HG02571 (cell line): ENCODE measurements around the gene SEC61B.
"Not testable (repeated sequence)": the region's sequence is repeated elsewhere in the genome, so short reads cannot be mapped to it uniquely, and the experiment has no call there.

Experiments
- ATAC-seq: cut with Tn5 transposase; IDR thresholded peaks from one replicate; pipeline ENCODE4 v1.9.1; 2021; ENCODE audit warnings: mild to moderate bottlenecking, moderate library complexity; ENCODE audit not compliant: unreplicated experiment

The SEC61B gene

GRCh38 chr9:99235926-99236634, 14.0 kb downstream of the SEC61B start:
- peak; percentile 93 for ATAC-seq

DNA sequence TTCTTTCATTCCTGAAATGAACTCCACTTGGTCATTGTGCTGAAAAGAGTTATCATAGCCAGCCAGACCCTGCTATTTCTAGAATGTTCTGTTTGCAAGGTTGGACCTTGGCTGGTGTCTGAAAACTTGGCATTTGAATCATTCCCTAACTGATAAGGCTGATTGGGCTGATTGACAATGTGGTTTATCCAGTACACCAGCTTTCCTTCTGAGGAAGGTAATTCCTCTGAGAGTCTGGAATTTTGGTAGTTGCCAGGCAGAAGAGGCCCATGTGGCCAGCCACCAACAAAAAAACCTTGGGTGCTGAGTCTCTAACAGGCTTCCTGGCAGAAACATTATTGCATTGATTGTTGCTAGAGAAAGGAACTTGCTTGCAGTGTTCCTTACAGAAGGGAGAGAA, 15.3 kb downstream of the SEC61B start:
- ATAC-seq: no peak

DNA sequence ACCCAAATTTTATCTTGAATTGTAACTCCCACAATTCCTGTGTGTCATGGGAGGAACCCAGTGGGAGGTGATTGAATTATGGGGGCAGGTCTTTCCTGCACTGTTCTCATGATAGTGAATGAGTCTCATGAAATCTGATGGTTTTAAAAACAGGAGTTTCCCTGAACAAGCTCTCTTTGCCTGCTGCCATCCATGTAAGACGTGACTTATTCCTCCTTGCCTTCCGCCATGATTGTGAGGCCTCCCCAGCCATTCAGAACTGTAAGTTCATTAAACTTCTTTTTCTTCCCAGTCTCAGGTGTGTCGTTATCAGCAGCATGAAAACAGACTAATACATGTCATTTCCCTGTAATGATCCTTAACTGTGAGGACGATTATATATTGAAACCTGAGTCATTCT, 15.8 kb downstream of the SEC61B start:
- not testable (repeated sequence) for ATAC-seq

DNA sequence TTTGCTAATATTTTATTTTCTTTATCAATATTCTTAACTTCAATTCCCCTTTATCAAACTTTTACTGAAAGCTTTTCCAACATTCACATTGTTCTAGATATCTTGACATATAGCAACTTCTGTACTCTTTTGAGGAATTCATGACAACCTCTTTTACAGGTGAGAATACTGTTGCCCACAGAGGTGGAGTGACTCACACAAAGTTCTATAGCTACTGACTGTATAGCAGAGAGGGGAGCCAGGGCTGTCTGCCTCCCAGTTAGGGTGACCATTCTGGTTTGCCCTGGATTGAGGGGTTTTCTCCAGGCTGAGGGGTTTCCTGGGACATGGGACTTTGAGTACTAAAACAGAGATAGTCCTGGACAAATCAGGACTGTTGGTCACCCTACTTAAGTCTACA, 16.2 kb downstream of the SEC61B start:
- ATAC-seq: no peak

GRCh38 chr9:99239341-99240060, 17.4 kb downstream of the SEC61B start:
- ATAC-seq: no peak

- no peak for ATAC-seq
Measured at GRCh38 chr9:99241106-99241505, 19.0 kb downstream of the SEC61B start.

DNA sequence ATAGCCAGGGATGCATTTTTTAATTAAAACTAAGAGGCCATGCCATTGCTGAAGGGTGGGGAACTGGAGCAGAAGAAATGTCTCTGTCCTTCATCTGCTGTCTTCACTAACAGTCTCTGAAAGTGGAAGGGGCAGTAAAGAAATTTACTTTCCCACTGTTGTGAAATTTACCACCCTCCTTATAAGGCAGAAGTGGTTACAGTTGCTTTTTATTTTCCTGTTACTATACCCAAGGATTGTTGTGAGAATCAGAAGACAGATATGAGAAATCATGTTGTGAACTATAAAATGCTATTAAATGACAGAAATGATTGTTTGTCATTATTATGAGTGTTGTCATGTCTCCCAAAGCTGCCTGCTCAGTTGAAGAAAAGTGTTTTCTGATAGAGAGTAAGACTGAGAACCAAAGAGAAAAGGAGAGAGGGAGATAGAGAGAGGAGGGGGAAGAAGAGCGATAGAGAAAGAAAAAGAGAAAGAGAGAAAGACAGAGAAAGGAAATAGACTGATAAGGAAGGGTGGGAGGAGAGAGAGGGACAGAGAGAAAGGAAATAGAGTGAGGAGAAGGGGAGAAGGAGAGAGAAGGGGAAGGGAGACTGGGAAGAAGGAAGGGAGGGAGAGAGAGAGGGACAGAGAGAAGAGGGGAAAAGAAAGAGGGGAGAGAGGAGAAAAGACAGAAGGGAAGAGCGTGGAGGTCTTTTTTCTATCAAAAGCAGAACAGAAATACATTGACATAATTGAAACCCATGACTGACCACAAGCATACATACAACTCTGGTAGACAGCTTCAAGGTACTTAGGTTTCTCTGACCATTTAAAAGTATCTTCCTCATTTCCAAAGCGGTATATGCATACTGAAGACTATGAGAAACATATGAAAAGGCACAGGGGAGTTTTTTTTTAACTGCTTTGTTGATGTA, 22.5 kb downstream of the SEC61B start:
- peak; percentile 84 for ATAC-seq

GRCh38 chr9:99249619-99250018, 27.5 kb downstream of the SEC61B start:
- ATAC-seq: no peak

- ATAC-seq: no peak
Measured at GRCh38 chr9:99251157-99251556, 29.1 kb downstream of the SEC61B start.

- peak; percentile 39 for ATAC-seq
Measured at GRCh38 chr9:99253134-99253533, 31.1 kb downstream of the SEC61B start.

GRCh38 chr9:99253772-99254431, 31.8 kb downstream of the SEC61B start:
- ATAC-seq: peak; percentile 83

DNA sequence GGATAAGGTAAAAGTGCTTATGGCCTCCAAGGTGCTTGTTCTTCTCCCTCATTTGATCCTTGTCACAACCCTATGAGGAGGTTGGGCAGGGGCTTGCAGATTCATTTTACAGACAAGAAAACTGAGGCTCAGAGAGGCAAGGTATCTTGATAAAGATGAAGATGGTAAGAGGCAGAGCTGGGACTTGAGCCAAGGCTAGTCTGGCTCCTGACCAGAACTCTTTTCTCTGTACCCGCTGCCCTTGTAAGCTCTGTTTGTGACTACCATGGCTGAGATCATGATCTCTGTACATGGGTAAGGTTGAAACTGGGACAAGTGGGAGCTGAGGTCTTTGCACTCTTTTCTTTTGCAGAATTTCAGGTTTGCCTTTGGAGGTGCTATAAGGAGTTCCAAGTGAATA, 33.6 kb downstream of the SEC61B start:
- no peak for ATAC-seq

DNA sequence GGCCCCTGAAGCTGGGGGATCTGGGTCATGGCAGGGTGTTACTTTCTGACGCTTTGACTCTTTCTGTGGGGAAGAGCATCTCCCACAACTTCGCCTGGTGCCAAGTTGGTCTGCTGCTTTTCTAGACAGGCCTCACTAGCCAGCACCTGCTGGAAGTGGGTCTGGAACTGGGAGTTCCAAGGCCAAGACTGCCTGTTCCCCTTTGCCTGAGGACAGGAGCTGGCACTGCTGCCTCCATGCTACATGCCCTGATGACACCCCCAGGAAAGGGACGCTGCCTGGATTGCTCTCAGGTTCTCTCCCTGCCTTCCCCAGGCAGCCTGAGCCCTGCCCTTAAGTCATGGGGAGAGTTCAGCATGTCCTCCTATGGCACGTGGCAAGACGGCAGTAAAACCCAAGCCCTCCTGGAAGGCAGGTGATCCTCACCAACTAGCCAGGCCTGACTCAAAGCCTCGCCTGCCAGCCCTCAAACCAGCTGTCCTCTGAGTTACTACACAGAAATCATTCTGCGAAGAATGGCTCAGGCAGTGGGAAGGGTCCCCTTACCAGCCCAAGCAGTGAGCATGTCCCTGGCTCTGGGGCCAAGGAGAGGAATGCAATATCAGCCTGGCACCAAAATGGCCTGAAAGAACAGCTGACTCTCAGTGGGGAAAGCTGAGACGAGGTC, 35.8 kb downstream of the SEC61B start:
- no peak for ATAC-seq

- ATAC-seq: peak; percentile 46
Measured at GRCh38 chr9:99259231-99259918, 37.3 kb downstream of the SEC61B start.

GRCh38 chr9:99261923-99262322, 39.8 kb downstream of the SEC61B start:
- no peak for ATAC-seq

GRCh38 chr9:99262949-99263418, 40.9 kb downstream of the SEC61B start:
- no peak for ATAC-seq

DNA sequence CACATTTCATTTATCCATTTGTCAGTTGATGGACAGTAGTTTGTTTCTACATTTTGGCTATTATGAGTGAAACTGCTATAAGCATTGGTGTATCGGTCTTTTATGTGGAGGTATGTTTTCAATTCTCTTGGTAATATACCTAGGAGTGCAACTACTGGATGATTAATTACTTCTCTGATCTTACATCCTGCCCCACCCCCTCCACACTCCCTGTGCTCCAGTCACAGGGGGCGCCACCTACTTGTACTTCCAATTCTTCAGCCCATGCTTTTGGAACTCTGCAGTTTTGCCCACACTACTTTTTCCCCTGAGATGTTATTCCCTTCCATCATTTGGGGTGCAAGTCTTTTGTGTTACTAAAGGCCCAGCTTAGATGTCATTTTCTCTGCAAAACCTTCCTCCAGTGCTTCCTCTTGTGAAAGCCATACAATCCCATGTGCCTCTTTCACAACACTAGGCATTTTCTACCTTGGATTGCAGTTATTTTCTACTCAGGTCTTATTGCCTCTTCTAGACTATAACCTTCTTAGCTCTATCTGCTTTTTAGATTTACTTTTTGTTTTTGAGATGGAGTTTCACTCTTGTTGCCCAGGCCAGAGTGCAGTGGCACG, 42.1 kb downstream of the SEC61B start:
- ATAC-seq: no peak

DNA sequence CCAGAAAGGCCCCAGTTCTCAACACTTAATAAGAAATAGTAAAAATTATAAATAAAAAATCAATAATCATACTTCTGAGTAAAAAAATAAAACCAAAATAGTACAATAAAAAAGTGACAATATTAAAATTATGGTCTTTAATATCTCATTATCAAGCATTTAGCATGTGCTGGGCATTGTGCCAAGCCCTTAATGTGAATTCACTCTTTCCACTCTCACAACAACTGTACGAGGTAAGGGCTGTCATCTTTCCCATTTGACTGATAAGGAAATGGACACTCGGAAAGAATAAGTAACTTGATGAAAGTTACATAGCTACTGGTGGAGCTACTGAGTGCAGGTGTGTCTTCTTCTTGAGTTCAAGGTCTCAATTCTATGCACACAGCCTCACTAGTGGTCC, 43.6 kb downstream of the SEC61B start:
- no peak for ATAC-seq
